ENCODE data around the gene TNFAIP8L3.

DNA sequence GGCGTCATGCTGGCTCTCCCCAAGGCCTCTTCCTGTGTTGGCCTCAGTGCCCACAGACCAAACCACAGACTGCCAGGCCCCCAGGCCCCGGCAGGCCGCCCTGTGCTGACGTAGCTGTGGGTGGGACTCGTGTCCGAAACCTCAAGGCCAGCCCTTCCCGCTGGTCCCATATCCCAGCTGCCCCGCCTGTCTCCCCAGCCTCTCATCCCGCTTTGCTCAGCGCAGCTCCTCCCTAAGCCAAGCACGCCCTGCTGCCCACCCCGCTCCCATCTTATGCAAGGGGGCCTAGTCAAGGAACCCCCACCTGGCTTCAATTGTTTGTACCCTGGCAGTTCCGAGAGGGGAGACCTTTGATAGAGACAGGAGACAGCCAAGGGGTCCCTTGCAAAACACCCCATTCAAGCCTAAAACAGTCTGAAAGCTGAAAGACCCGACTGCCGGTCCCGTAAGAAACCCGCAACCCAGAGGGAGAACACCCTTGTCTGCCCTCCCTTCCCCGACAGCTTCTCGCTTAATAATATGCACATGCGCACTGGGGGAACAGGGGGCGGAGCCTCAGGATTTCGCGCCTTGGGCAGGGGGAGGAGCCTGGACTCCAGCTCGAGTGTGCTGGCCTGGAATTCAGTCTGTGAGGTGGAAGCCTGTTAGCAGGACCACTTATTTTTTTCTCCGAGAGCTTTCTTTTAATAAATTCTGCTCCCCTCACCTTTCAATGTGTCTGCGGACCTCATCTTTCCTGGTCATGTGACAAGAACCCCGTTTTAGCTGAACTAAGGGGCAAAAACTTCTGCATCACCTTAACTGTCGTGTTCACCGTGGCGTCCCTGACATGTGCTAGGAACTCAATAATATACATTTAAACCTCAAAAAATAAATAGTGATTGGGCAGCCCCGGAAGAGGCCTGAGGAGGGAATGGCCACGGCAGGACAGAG is 17.2 kb downstream of the TNFAIP8L3 start:
- TF ChIP-seq POLR2AphosphoS5 (IDR thresholded peaks at IDR 0.05; ENCODE audit: borderline replicate concordance, low read depth, low read length) (peak; percentile 41; the same call in 1 of the 2 replicates), EZH2 (IDR thresholded peaks at IDR 0.05) (no peak), FOXP2 (optimal IDR thresholded peaks at IDR 0.05; ENCODE audit: control extremely low read depth, extremely low read length, insufficient read depth) (no peak)

All from SK-N-MC (cell line).